ENCODE results near the gene KCTD4. TPM values are rescaled to one million over a fixed set of nuclear protein-coding genes. Genes with fewer than 3 reads are reported as not detected.
"Not testable (repeated sequence)": the region's sequence is repeated elsewhere in the genome, so short reads cannot be mapped to it uniquely, and the experiment has no call there.

The KCTD4 gene
- total RNA-seq, 1 donor from 2014 or later, result not detected

DNA sequence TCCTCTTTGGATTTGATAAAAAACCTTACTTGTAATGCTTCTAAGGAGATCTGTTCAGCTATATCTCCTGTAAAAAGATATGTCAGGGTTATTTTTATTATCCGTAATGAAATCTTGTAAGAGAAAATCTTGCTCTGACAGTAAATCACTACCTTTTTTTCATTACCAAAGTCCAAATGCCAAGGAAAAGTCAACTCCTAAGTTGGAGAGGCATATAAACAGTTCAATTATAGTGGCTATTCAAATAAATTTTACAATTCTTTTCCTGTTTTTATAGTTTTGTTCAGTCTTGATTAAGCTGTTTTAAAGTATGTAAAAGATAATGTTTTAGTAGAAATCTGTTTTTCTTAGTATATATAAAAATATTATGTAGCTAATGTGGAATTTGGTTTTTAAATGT, 9.0 kb downstream of the KCTD4 start:
- Mint-ChIP-seq H3K4me1 (ENCODE audit: low read depth) (peaks cover 30% of the 10 kb centered on the region), H3K27me3 (ENCODE audit: low read depth) (no peaks in the 10 kb centered on the region), H3K9me3 (ENCODE audit: low read depth) (peaks cover 3% of the 10 kb centered on the region), H3K4me3 (ENCODE audit: unreplicated experiment) (no peak overlapping the region), H3K36me3 (ENCODE audit: low read depth) (peaks cover 4% of the 10 kb centered on the region), H3K27ac (ENCODE audit: unreplicated experiment) (peak overlapping the region; percentile 5)
- no peak for DNase-seq (ENCODE audit: low spot score)
- no peak for TF ChIP-seq CTCF (IDR thresholded peaks at IDR 0.05)

- not testable (repeated sequence) for H3K36me3 Mint-ChIP-seq (ENCODE audit: low read depth); H3K4me3 Mint-ChIP-seq (ENCODE audit: unreplicated experiment); H3K9me3 Mint-ChIP-seq (ENCODE audit: low read depth); H3K27me3 Mint-ChIP-seq (ENCODE audit: low read depth); H3K27ac Mint-ChIP-seq (ENCODE audit: unreplicated experiment); DNase-seq (ENCODE audit: low spot score)
- H3K4me1 Mint-ChIP-seq (ENCODE audit: low read depth), result peaks cover 10% of the 10 kb centered on the region
Observed at GRCh38 chr13:45189511-45189910, 11.3 kb downstream of the KCTD4 start.

- not testable (repeated sequence) for H3K4me3 Mint-ChIP-seq (ENCODE audit: unreplicated experiment); H3K4me1 Mint-ChIP-seq (ENCODE audit: low read depth); H3K9me3 Mint-ChIP-seq (ENCODE audit: low read depth); H3K27ac Mint-ChIP-seq (ENCODE audit: unreplicated experiment); H3K36me3 Mint-ChIP-seq (ENCODE audit: low read depth); H3K27me3 Mint-ChIP-seq (ENCODE audit: low read depth); DNase-seq (ENCODE audit: low spot score)
Observed at GRCh38 chr13:45189077-45189476, 11.8 kb downstream of the KCTD4 start.

GRCh38 chr13:45185286-45185685, 15.6 kb downstream of the KCTD4 start:
- DNase-seq (ENCODE audit: low spot score), result no peak
- no peak overlapping the region for H3K27ac Mint-ChIP-seq (ENCODE audit: unreplicated experiment)
- peaks cover 8% of the 10 kb centered on the region for H3K4me1 Mint-ChIP-seq (ENCODE audit: low read depth)
- peaks cover 3% of the 10 kb centered on the region for H3K9me3 Mint-ChIP-seq (ENCODE audit: low read depth)
- H3K27me3 Mint-ChIP-seq (ENCODE audit: low read depth), result no peaks in the 10 kb centered on the region
- TF ChIP-seq CTCF (IDR thresholded peaks at IDR 0.05), result no peak
- no peak overlapping the region for H3K4me3 Mint-ChIP-seq (ENCODE audit: unreplicated experiment)
- peaks cover 4% of the 10 kb centered on the region for H3K36me3 Mint-ChIP-seq (ENCODE audit: low read depth)

GRCh38 chr13:45184693-45185092, 16.2 kb downstream of the KCTD4 start:
- DNase-seq (ENCODE audit: low spot score), result no peak
- Mint-ChIP-seq H3K36me3 (ENCODE audit: low read depth) (peaks cover 4% of the 10 kb centered on the region), H3K4me1 (ENCODE audit: low read depth) (peaks cover 12% of the 10 kb centered on the region), H3K27ac (ENCODE audit: unreplicated experiment) (no peak overlapping the region), H3K4me3 (ENCODE audit: unreplicated experiment) (no peak overlapping the region), H3K9me3 (ENCODE audit: low read depth) (peaks cover 3% of the 10 kb centered on the region), H3K27me3 (ENCODE audit: low read depth) (no peaks in the 10 kb centered on the region)
- TF ChIP-seq CTCF (IDR thresholded peaks at IDR 0.05), result no peak

DNA sequence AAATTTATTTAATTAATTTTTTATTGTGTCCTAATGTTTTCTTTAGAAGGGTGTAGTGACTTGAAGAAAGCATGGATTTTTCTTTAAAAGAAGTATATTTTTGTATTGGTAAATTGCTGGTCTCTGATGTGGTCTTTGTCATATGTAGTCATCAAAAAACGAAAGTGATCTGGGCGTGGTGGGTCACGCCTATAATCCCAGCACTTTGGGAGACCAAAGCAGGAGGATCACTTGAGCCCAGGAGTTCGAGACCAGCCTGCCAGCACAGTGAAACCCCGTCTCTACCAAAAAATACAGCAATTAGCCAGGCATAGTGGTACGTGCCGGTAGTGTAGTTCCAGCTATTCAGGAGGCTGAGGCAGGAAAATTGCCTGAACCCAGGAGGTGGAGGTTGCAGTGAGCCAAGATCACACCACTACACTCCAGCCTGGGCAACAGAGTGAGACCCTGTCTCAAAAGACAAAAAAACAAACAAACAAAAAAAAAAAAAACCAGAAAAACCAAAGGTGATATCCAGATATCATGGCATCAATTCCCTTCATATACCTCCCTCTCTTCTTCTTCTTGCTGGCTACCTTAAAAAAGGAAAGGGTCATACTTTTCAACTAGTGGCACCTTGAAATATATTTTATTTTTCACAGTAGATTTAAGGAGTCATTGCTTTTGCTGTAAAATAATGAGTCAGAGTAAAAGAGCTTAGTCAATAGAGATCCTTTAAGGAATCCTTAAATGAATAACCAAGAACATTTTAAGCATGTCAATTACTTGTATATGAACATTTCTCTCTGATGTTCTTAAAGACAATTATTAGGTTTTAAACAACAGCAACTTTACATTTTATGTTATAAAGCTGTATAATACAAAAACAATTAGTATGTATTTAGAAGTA, 19.9 kb downstream of the KCTD4 start:
- no peaks in the 10 kb centered on the region for H3K27me3 Mint-ChIP-seq (ENCODE audit: low read depth)
- H3K27ac Mint-ChIP-seq (ENCODE audit: unreplicated experiment), result no peak overlapping the region
- no peak for TF ChIP-seq CTCF (IDR thresholded peaks at IDR 0.05)
- H3K4me1 Mint-ChIP-seq (ENCODE audit: low read depth), result peaks cover 38% of the 10 kb centered on the region
- H3K4me3 Mint-ChIP-seq (ENCODE audit: unreplicated experiment), result no peak overlapping the region
- DNase-seq (ENCODE audit: low spot score), result no peak
- H3K9me3 Mint-ChIP-seq (ENCODE audit: low read depth), result no peaks in the 10 kb centered on the region
- no peaks in the 10 kb centered on the region for H3K36me3 Mint-ChIP-seq (ENCODE audit: low read depth)

Measured in chondrocyte (in vitro differentiated cells).